Body of pancreas (tissue), 4 donors: ENCODE data around the gene IKBIP.

Experiments
- POLR2A ChIP-seq, 3 donors: fragments of 450-650 bp; IDR thresholded peaks; one replicate each; pipeline ENCODE4 v1.6.1; 2016; ENCODE audit warnings: antibody characterized with exemption in 3 of 3, mild to moderate bottlenecking in 2 of 3
- TF ChIP-seq, protein P1 (sequence below), 7 experiments: fragments of 450-650 bp in 4 of 7; fragments of 200-600 bp in 3 of 7; sonication (generic) in 3 of 7; IDR thresholded peaks; one replicate each; pipeline ENCODE4 v1.5.1; 2016 to 2019; ENCODE audit warnings: antibody characterized with exemption in 7 of 7

DNA sequence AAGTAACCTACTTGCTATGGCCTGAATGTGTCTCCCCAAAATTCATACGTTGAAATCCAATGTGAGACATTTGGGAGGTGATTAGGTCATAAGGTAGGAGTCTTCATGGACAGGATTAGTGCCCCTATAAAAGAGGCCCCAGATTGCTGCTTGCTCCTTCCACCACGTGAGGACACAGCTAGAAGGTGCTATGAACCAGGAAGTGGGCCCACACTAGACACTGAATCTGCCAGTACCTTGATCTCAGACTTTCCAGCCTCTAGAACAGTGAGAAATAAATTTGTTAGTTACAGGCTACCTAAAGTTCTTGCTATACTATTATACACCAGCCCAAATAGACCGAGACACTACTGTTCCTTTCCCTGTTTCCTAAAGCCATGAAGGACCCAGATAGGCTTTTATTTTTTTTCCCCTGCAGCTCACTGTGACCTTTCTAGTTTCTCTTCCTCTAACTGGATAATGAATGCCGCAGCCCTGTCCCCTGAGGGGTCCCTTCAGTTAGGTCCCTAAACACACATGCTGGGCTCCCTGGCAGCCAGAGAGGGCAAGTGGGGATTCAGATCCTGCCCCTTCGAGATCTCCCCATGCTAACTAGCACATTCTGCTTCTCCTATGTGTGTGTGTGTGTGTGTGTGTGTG, 31.8 kb downstream of the IKBIP start:
- TF ChIP-seq, protein P1, sequence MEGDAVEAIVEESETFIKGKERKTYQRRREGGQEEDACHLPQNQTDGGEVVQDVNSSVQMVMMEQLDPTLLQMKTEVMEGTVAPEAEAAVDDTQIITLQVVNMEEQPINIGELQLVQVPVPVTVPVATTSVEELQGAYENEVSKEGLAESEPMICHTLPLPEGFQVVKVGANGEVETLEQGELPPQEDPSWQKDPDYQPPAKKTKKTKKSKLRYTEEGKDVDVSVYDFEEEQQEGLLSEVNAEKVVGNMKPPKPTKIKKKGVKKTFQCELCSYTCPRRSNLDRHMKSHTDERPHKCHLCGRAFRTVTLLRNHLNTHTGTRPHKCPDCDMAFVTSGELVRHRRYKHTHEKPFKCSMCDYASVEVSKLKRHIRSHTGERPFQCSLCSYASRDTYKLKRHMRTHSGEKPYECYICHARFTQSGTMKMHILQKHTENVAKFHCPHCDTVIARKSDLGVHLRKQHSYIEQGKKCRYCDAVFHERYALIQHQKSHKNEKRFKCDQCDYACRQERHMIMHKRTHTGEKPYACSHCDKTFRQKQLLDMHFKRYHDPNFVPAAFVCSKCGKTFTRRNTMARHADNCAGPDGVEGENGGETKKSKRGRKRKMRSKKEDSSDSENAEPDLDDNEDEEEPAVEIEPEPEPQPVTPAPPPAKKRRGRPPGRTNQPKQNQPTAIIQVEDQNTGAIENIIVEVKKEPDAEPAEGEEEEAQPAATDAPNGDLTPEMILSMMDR (IDR thresholded peaks at IDR 0.05), result no peak
- no peak for TF ChIP-seq POLR2A (IDR thresholded peaks at IDR 0.05)
